Kidney (tissue), 14 donors: ENCODE measurements around the gene SH3RF3. TPM values are rescaled to one million over a fixed set of nuclear protein-coding genes. Genes with fewer than 3 reads are reported as not detected.

Experiments
- DNase-seq, 5 donors: peaks; one replicate each; pipeline ENCODE4 v3.0.0-alpha.2; 2013 to 2020
- FAIRE-seq: peaks from 2 replicates; lab custom pipeline; 2012; peaks lifted over from hg19 to GRCh38; lab: Jason Lieb, UNC
- H3K27ac ChIP-seq, 2 donors: one replicate each; pipeline ENCODE4 v1.7.0; 2013; ENCODE audit warnings: low read depth in 2 of 2, low read length in 2 of 2, inconsistent platforms in 1 of 2
- H3K27me3 ChIP-seq: one replicate; pipeline ENCODE4 v1.7.1; 2013; ENCODE audit warnings: low read length, inconsistent platforms; ENCODE audit not compliant: control insufficient read depth, insufficient read depth
- H3K36me3 ChIP-seq, 3 donors: one replicate each; pipeline versions ENCODE4 v1.7.0 to v1.7.1; 2013; ENCODE audit warnings: low read length in 3 of 3, control low read depth in 1 of 3, inconsistent platforms in 1 of 3; ENCODE audit not compliant: insufficient read depth in 3 of 3, control insufficient read depth in 2 of 3
- H3K4me1 ChIP-seq, 3 donors: one replicate each; pipeline versions ENCODE4 v1.7.0 to v1.7.1; 2013; ENCODE audit warnings: low read length in 3 of 3, inconsistent platforms in 1 of 3, low read depth in 1 of 3; ENCODE audit not compliant: control insufficient read depth in 2 of 3, insufficient read depth in 2 of 3
- H3K4me3 ChIP-seq, 3 donors: one replicate each; pipeline versions ENCODE4 v1.7.0 to v1.8.1; 2013; ENCODE audit warnings: low read length in 3 of 3, control low read depth in 1 of 3, inconsistent platforms in 1 of 3
- H3K9ac ChIP-seq, 3 donors: one replicate each; pipeline versions ENCODE4 v1.7.0 to v1.7.1; 2013; ENCODE audit warnings: low read length in 3 of 3, control low read depth in 1 of 3, inconsistent platforms in 1 of 3
- H3K9me3 ChIP-seq, 3 donors: one replicate each; pipeline versions ENCODE4 v1.7.0 to v1.7.1; 2013; ENCODE audit warnings: low read length in 3 of 3, control low read depth in 1 of 3, inconsistent platforms in 1 of 3; ENCODE audit not compliant: control insufficient read depth in 2 of 3, insufficient read depth in 1 of 3
- CTCF ChIP-seq: IDR thresholded peaks from 3 replicates; pipeline ENCODE4 v1.5.1; 2012; ENCODE audit warnings: mild to moderate bottlenecking, moderate library complexity, borderline replicate concordance; ENCODE audit not compliant: insufficient read depth; ENCODE audit errors: extremely low read depth
- intact Hi-C: fragments of 100-400 bp; cut with DNase I; formaldehyde crosslinking; loops from one replicate; pipeline ENCODE4 v1.11.1; 2022
- polyA plus RNA-seq: library from polyadenylated mRNA; stranded (reverse); fragments of 350-450 nt; fragmentation: Illumina TruSeq; extraction: RNeasy Lipid Tissue Mini Kit (QIAGEN cat#74804); gene quantifications from one replicate; pipeline ENCODE4 v1.2.3, GENCODE V29; 2014; ENCODE audit warnings: low read depth, low replicate concordance; ENCODE audit not compliant: insufficient read depth
- total RNA-seq: library from RNA; stranded (reverse); fragmentation: NEBNext Ultra II Directional; extraction: Animal tissue kit (Norgen Biotek cat#: 25700); gene quantifications from one replicate; pipeline ENCODE4 v1.2.1, GENCODE V29; 2021
- donor health status: control.
- donor health status: control.
- donor health status: control.
- donor health status: control.
- donor health status: control.
- donor health status: DM: yes; HTN: yes; CAD: no.
- donor health status: Normal renal cell carcinoma (clear cell type).

Gene SH3RF3
- total and polyA plus RNA-seq, 2 donors from 2014 or later = 1.7 to 10.7 TPM

- Histone ChIP-seq H3K9ac (no peak overlapping the region), H3K4me1 (peaks cover 0 to 7% (median 0%) of the 10 kb centered on the region in 3 donors), H3K27ac (no peak overlapping the region), H3K36me3 (no peaks in the 10 kb centered on the region), H3K4me3 (no peak overlapping the region), H3K27me3 (peaks cover 2% of the 10 kb centered on the region), H3K9me3 (no peaks in the 10 kb centered on the region)
- DNase-seq (no peak), FAIRE-seq (no peak)
- no peak for TF ChIP-seq CTCF
- intact Hi-C loops = no loop called here
Observed at GRCh38 chr2:109131777-109132176, 2.8 kb downstream of the SH3RF3 start.

GRCh38 chr2:109132626-109133025, 3.6 kb downstream of the SH3RF3 start:
- Histone ChIP-seq H3K27ac (no peak overlapping the region), H3K9ac (no peak overlapping the region), H3K4me1 (peaks cover 0 to 7% (median 0%) of the 10 kb centered on the region in 3 donors), H3K27me3 (peaks cover 2% of the 10 kb centered on the region), H3K36me3 (no peaks in the 10 kb centered on the region), H3K4me3 (no peak overlapping the region), H3K9me3 (no peaks in the 10 kb centered on the region)
- no peak for TF ChIP-seq CTCF
- intact Hi-C loops = no loop called here
- DNase-seq (no peak), FAIRE-seq (no peak)

- Histone ChIP-seq H3K27me3 (peaks cover 2% of the 10 kb centered on the region), H3K4me1 (peaks cover 0 to 7% (median 0%) of the 10 kb centered on the region in 3 donors), H3K27ac (no peak overlapping the region), H3K4me3 (no peak overlapping the region), H3K36me3 (no peaks in the 10 kb centered on the region), H3K9me3 (no peaks in the 10 kb centered on the region), H3K9ac (no peak overlapping the region)
- TF ChIP-seq CTCF = no peak
- FAIRE-seq = no peak
- intact Hi-C loops = no loop called here
- no peak for DNase-seq
Observed at GRCh38 chr2:109133746-109134145, 4.7 kb downstream of the SH3RF3 start.
